ENCODE measurements around the gene LDB3.

- TF ChIP-seq ZNF792 (tag by site-specific recombination; IDR thresholded peaks at IDR 0.05) (no peak), CTCF (tag by site-specific recombination; IDR thresholded peaks at IDR 0.05) (no peak), ZNF398 (tag by site-specific recombination; IDR thresholded peaks at IDR 0.05) (no peak), ZNF558 (tag by site-specific recombination; IDR thresholded peaks at IDR 0.05) (no peak), ZNF549 (tag by site-specific recombination; IDR thresholded peaks at IDR 0.05) (no peak), ZNF280C (tag by site-specific recombination; IDR thresholded peaks at IDR 0.05) (no peak), ZNF416 (tag by site-specific recombination; IDR thresholded peaks at IDR 0.05) (no peak)
Measured at GRCh38 chr10:86691333-86692022, 23.2 kb downstream of the LDB3 start.
